K562 (cell line): ENCODE results near the gene PTPRM. TPM values are rescaled to one million over a fixed set of nuclear protein-coding genes. Genes with fewer than 3 reads are reported as not detected.

Experiments
- ATAC-seq: fragments of 200-7000 bp; cut with Tn5 transposase; 3 replicates; pipeline ENCODE4 v1.9.1; 2020; ENCODE audit warnings: moderate library complexity
- BruUV-seq: library from RNA; stranded (reverse); fragments of 400-500 nt; replicated peaks from 2 replicates; lab custom pipeline; 2021; lab: Mats Ljungman, UMichigan
- CTCF ChIA-PET: fragments of 300-600 bp; formaldehyde crosslinking; extraction: SDS; loops from one replicate; lab custom pipeline; 2021; ENCODE audit warnings: low intra/inter-chr PET ratio; lab: Yijun Ruan, JAX
- POLR2A ChIA-PET: fragments of 300-600, 350-650 bp; sonication (Branson Sonifier 250); formaldehyde crosslinking; extraction: SDS; loops from one replicate; lab custom pipeline; 2021; ENCODE audit warnings: antibody characterized with exemption, inconsistent platforms; lab: Yijun Ruan, JAX
- DNase-seq, 4 experiments: peaks; one replicate each; pipeline versions ENCODE4 v3.0.0 to v3.0.0-alpha.2; 2011 to 2018; ENCODE audit warnings: low spot score in 3 of 4, mixed read lengths in 3 of 4; ENCODE audit errors: extremely low read depth in 1 of 4
- FAIRE-seq: peaks from 2 replicates; lab custom pipeline; 2011; peaks lifted over from hg19 to GRCh38; lab: Jason Lieb, UNC
- H2AFZ ChIP-seq: 2 replicates; pipeline ENCODE4 v1.6.0; 2011; ENCODE audit warnings: low read depth, low read length, control low read depth, inconsistent platforms
- H3K27ac ChIP-seq: fragments of 200-600 bp; 3 replicates; pipeline ENCODE4 v1.8.0; 2011; ENCODE audit warnings: low read depth, mild to moderate bottlenecking, control low read depth, inconsistent platforms, low read length, moderate library complexity, mixed read lengths; ENCODE audit errors: extremely low read depth
- H3K27me3 ChIP-seq, 2 experiments: fragments of 300-600 bp in 1 of 2; 2 replicates in 1 of 2; 3 replicates in 1 of 2; pipeline versions ENCODE4 v1.6.0 to v1.8.0; 2011; ENCODE audit warnings: inconsistent platforms in 2 of 2, low read length in 2 of 2, mild to moderate bottlenecking in 1 of 2, mixed read lengths in 1 of 2, moderate library complexity in 1 of 2; ENCODE audit not compliant: control insufficient read depth in 2 of 2, insufficient read depth in 2 of 2
- H3K36me3 ChIP-seq: fragments of 300-600 bp; 3 replicates; pipeline ENCODE4 v1.8.0; 2011; ENCODE audit warnings: mild to moderate bottlenecking, low read length, inconsistent platforms; ENCODE audit not compliant: control insufficient read depth, insufficient read depth
- H3K4me1 ChIP-seq, 2 experiments: fragments of 200-600 bp in 1 of 2; replicated peaks in 1 of 2; 2 replicates in 1 of 2; 3 replicates in 1 of 2; pipeline versions ENCODE4 v1.5.1 to v1.8.0; 2011; ENCODE audit warnings: inconsistent platforms in 2 of 2, low read length in 2 of 2, mild to moderate bottlenecking in 1 of 2, mixed read lengths in 1 of 2, moderate library complexity in 1 of 2; ENCODE audit not compliant: control insufficient read depth in 2 of 2, insufficient read depth in 2 of 2
- H3K4me2 ChIP-seq: 2 replicates; pipeline ENCODE4 v1.6.1; 2011; ENCODE audit warnings: low read length, control low read depth, inconsistent platforms, mixed read lengths; ENCODE audit not compliant: insufficient read depth
- H3K4me3 ChIP-seq: fragments of 200-600 bp; sonication (generic), shearing (Covaris generic); 2 replicates; pipeline ENCODE4 v1.5.1; 2016; ENCODE audit warnings: control low read depth, inconsistent platforms
- H3K79me2 ChIP-seq: fragments of 200-600 bp; 3 replicates; pipeline ENCODE4 v1.8.0; 2011; ENCODE audit warnings: low read length, inconsistent platforms; ENCODE audit not compliant: control insufficient read depth, insufficient read depth
- H3K9ac ChIP-seq, 2 experiments: 2 replicates each; pipeline versions ENCODE4 v1.6.0 to v1.6.1; 2011; ENCODE audit warnings: low read depth in 2 of 2, low read length in 2 of 2, control low read depth in 1 of 2, inconsistent platforms in 1 of 2, mild to moderate bottlenecking in 1 of 2, mixed read lengths in 1 of 2; ENCODE audit not compliant: insufficient read depth in 1 of 2
- H3K9me1 ChIP-seq: one replicate; pipeline ENCODE4 v1.6.0; 2011; ENCODE audit warnings: inconsistent platforms, mild to moderate bottlenecking, low read length, moderate library complexity; ENCODE audit not compliant: control insufficient read depth, insufficient read depth
- H3K9me3 ChIP-seq: replicated peaks from 2 replicates; pipeline ENCODE4 v1.5.1; 2011; ENCODE audit warnings: low read depth, low read length, inconsistent platforms; ENCODE audit not compliant: control insufficient read depth, insufficient read depth
- H4K20me1 ChIP-seq: replicated peaks from 2 replicates; pipeline ENCODE4 v1.6.1; 2011; ENCODE audit warnings: low read length, inconsistent platforms, mixed read lengths; ENCODE audit not compliant: control insufficient read depth, insufficient read depth
- BCL6 ChIP-seq: fragments of 250-450 bp; sonication (Bioruptor Pico); IDR thresholded peaks from 2 replicates; pipeline ENCODE4 v1.4.0; 2020
- BRD9 ChIP-seq: fragments of 450-650 bp; IDR thresholded peaks from 2 replicates; pipeline ENCODE4 v1.6.1; 2018; ENCODE audit warnings: low read depth; ENCODE audit not compliant: partially characterized antibody
- CHD2 ChIP-seq: IDR thresholded peaks from 2 replicates; pipeline ENCODE4 v1.6.1; 2011; ENCODE audit warnings: low read depth, low read length
- MLLT1 ChIP-seq, 2 experiments: fragments of 450-650 bp; IDR thresholded peaks; 2 replicates each; pipeline ENCODE4 v1.6.1; 2016
- MXD1 ChIP-seq: fragments of 250-450 bp; sonication (Bioruptor Pico); IDR thresholded peaks from 2 replicates; pipeline ENCODE4 v1.8.0; 2021; ENCODE audit warnings: borderline replicate concordance, mild to moderate bottlenecking, moderate library complexity; ENCODE audit not compliant: poor library complexity, severe bottlenecking
- NFYB ChIP-seq: IDR thresholded peaks from 2 replicates; pipeline ENCODE4 v1.6.1; 2011; ENCODE audit warnings: mild to moderate bottlenecking, moderate library complexity; ENCODE audit not compliant: insufficient read length; ENCODE audit errors: extremely low read depth
- PURB ChIP-seq: sonication (generic); formaldehyde crosslinking; IDR thresholded peaks from 2 replicates; pipeline ENCODE4 v1.9.0; 2021; ENCODE audit warnings: low read depth, mild to moderate bottlenecking, missing genetic modification reagents
- SMARCA4 ChIP-seq: fragments of 450-650 bp; IDR thresholded peaks from 2 replicates; pipeline ENCODE4 v1.6.1; 2016
- TAF1 ChIP-seq: IDR thresholded peaks from 2 replicates; pipeline ENCODE4 v1.6.1; 2011; ENCODE audit warnings: mild to moderate bottlenecking, low read length, moderate library complexity; ENCODE audit not compliant: insufficient read depth, control insufficient read depth, severe bottlenecking; ENCODE audit errors: extremely low read depth
- TRIM25 ChIP-seq: fragments of 450-650 bp; IDR thresholded peaks from 2 replicates; pipeline ENCODE4 v1.7.0; 2016; ENCODE audit warnings: borderline replicate concordance
- ZNF507 ChIP-seq: conservative IDR thresholded peaks from 2 replicates; pipeline ENCODE4 v1.6.1; 2017; ENCODE audit warnings: missing genetic modification characterization, missing compliant biosample characterization
- ZNF518B ChIP-seq: fragments of 250-450 bp; sonication (Bioruptor Pico); IDR thresholded peaks from 2 replicates; pipeline ENCODE4 v1.5.0; 2021; ENCODE audit warnings: mild to moderate bottlenecking, moderate library complexity
- ZNF551 ChIP-seq: fragments of 250-450 bp; sonication (Bioruptor Pico); IDR thresholded peaks from 2 replicates; pipeline ENCODE4 v1.5.0; 2021; ENCODE audit warnings: mild to moderate bottlenecking, moderate library complexity
- WGBS: fragments of 100-300 bp; shearing (Covaris generic); methylation state at CpG from one replicate; pipeline ENCODE4 v1.1.6; 2016; ENCODE audit warnings: low coverage, mixed read lengths; ENCODE audit not compliant: insufficient coverage; ENCODE audit errors: missing lambda C conversion rate; 5-methylcytosine and 5-hydroxymethylcytosine counted together
- in situ Hi-C: fragments of 300-500 bp; cut with MboI; formaldehyde crosslinking; loops from 4 replicates; pipeline ENCODE4 v1.15.0; 2018; ENCODE audit warnings: inconsistent platforms, mixed read lengths
- intact Hi-C: fragments of 100-400 bp; cut with micrococcal nuclease; formaldehyde crosslinking; loops from 2 replicates; pipeline ENCODE4 v1.14.2; 2022
- polyA plus RNA-seq, 8 experiments: library from polyadenylated mRNA; depleted of rRNA in 4 of 8; stranded (reverse) in 5 of 8; unstranded in 3 of 8; fragments of >200 nt; fragmentation: Nextera tagmentation in 2 of 8; fragmentation: Illumina TruSeq in 1 of 8; extraction: Ambion mirVana in 2 of 8; extraction: Trizol in 1 of 8; gene quantifications; 2 replicates each; pipeline versions ENCODE4 v1.2.1 to v1.2.3, GENCODE V29; 2011 to 2014; ENCODE audit warnings: inconsistent platforms in 1 of 8, missing spikeins in 1 of 8
- total RNA-seq, 7 experiments: library from RNA; depleted of rRNA in 6 of 7; stranded (reverse); fragments of >200 nt in 6 of 7; fragmentation: Illumina TruSeq in 2 of 7; extraction: Trizol in 2 of 7; gene quantifications; 2 replicates each; pipeline versions ENCODE4 v1.2.1 to v1.2.3, GENCODE V29; 2011 to 2021; ENCODE audit warnings: low replicate concordance in 1 of 7

Gene PTPRM
- total and polyA plus RNA-seq, 9 of the 15 experiments (the other 6 are each of a cell fraction or from before 2014, with no cell fraction given), result 0.03 to 0.16 (median 0.08) TPM; not detected in 3

- TF ChIP-seq NFYB (no peak), PURB (CRISPR knock-in tag) (no peak), TAF1 (no peak), CHD2 (no peak), BRD9 (no peak), MXD1 (CRISPR knock-in tag) (no peak)
- TF ChIP-seq, all 486 proteins: peak for 0
Measured at GRCh38 chr18:7600036-7600435, 32.9 kb downstream of the PTPRM start (continued).

GRCh38 chr18:7600528-7601245, 33.6 kb downstream of the PTPRM start:
- ChIA-PET POLR2A (interaction anchor here (0.5 to 0.8 kb wide), 3 partner anchors 43 to 818 kb away, joined by 3 read pairs; no protein-coding TSS in a partner anchor), CTCF (no interaction called here)
- no TSS peak for BruUV-seq
- Histone ChIP-seq H3K4me2 (no peak overlapping the region), H3K79me2 (no peaks in the 10 kb centered on the region), H2AFZ (no peak overlapping the region), H3K9ac (no peak overlapping the region), H4K20me1 (no peaks in the 10 kb centered on the region), H3K27ac (no peak overlapping the region), H3K4me3 (no peak overlapping the region), H3K27me3 (peaks cover 0 to 7% of the 10 kb centered on the region in 2 experiments; a peak in 2 of 5 replicates), H3K9me3 (no peaks in the 10 kb centered on the region), H3K36me3 (no peaks in the 10 kb centered on the region), H3K4me1 (no peaks in the 10 kb centered on the region), H3K9me1 (no peaks in the 10 kb centered on the region)
- FAIRE-seq (no peak), ATAC-seq (no peak), DNase-seq (no peak)
- 0% methylated on average over 13 of the region's 13 CpGs for WGBS
- intact Hi-C loops, result no loop called here
- in situ Hi-C loops, result no loop called here
- TF ChIP-seq MLLT1 (IDR thresholded peaks at IDR 0.05), result no peak
- TF ChIP-seq ZNF507, result no peak
- TF ChIP-seq ZNF518B, result no peak
- TF ChIP-seq TRIM25, result no peak
- no peak for TF ChIP-seq ZNF551 (CRISPR knock-in tag)
- no peak for TF ChIP-seq BCL6 (CRISPR knock-in tag)
- TF ChIP-seq SMARCA4, result no peak
